Prostate gland (tissue), 2 donors: ENCODE results near the gene PTPRCAP. TPM values are rescaled to one million over a fixed set of nuclear protein-coding genes. Genes with fewer than 3 reads are reported as not detected.

Source experiments
- DNase-seq: peaks from one replicate; pipeline ENCODE4 v3.0.0-alpha.2; 2019; ENCODE audit warnings: low spot score
- H3K27ac ChIP-seq, 2 donors: fragments of 200-600 bp; sonication (generic); 2 replicates each; pipeline ENCODE4 v1.5.1; 2017 to 2019
- H3K27me3 ChIP-seq: fragments of 200-600 bp; sonication (generic); replicated peaks from 2 replicates; pipeline ENCODE4 v1.5.1; 2019; ENCODE audit not compliant: insufficient read depth
- H3K36me3 ChIP-seq, 2 donors: fragments of 200-600 bp; sonication (generic); 1 replicate in 1 of 2; 2 replicates in 1 of 2; pipeline versions ENCODE4 v1.5.1 to v1.8.1; 2017 to 2019
- H3K4me1 ChIP-seq: fragments of 200-600 bp; sonication (generic); replicated peaks from 2 replicates; pipeline ENCODE4 v1.5.1; 2019
- H3K4me3 ChIP-seq, 2 donors: fragments of 200-600 bp; sonication (generic); 2 replicates each; pipeline ENCODE4 v1.5.1; 2017 to 2019
- H3K9me3 ChIP-seq: fragments of 200-600 bp; sonication (generic); 2 replicates; pipeline ENCODE4 v1.5.1; 2017
- CTCF ChIP-seq, 4 experiments: fragments of 200-600 bp in 2 of 4; fragments of 450-650 bp in 2 of 4; sonication (generic) in 2 of 4; IDR thresholded peaks; 1 replicate in 3 of 4; 2 replicates in 1 of 4; pipeline ENCODE4 v1.5.1; 2016 to 2019; ENCODE audit warnings: antibody characterized with exemption in 4 of 4, mild to moderate bottlenecking in 2 of 4, moderate library complexity in 2 of 4
- POLR2A ChIP-seq: fragments of 450-650 bp; IDR thresholded peaks from one replicate; pipeline ENCODE4 v1.6.1; 2016; ENCODE audit warnings: antibody characterized with exemption, mild to moderate bottlenecking
- POLR2AphosphoS5 ChIP-seq: sonication (generic); formaldehyde crosslinking; IDR thresholded peaks from one replicate; pipeline ENCODE4 v1.6.1; 2017; ENCODE audit warnings: antibody characterized with exemption
- WGBS: methylation state at CpG from one replicate; pipeline ENCODE4 v1.1.5; 2018; 5-methylcytosine and 5-hydroxymethylcytosine counted together
- intact Hi-C: fragments of 100-400 bp; cut with DNase I; formaldehyde crosslinking; loops from one replicate; pipeline ENCODE4 v1.14.2; 2022
- total RNA-seq, 2 donors: library from RNA; depleted of rRNA; stranded (reverse); fragments of >200 nt; gene quantifications; one replicate each; pipeline ENCODE4 v1.1.0, GENCODE V29; 2016

PTPRCAP gene
- total RNA-seq, 2 donors from 2014 or later: 2.9 to 5.9 TPM

- intact Hi-C loops: no loop called here
These were observed 4.7 kb downstream of the PTPRCAP start for GRCh38 chr11:67432655-67433349.

GRCh38 chr11:67431346-67432249 lies 5.9 kb downstream of the PTPRCAP start:
- TF ChIP-seq POLR2A (no peak), CTCF (IDR thresholded peaks at IDR 0.05) (no peak), POLR2AphosphoS5 (no peak)
- peaks cover 10% of the 10 kb centered on the region for H3K4me1 ChIP-seq
- no peaks in the 10 kb centered on the region for H3K9me3 ChIP-seq
- peaks cover 12 to 16% of the 10 kb centered on the region in 2 donors for H3K36me3 ChIP-seq
- intact Hi-C loops: no loop called here
- DNase-seq: no peak
- H3K4me3 ChIP-seq: no peak overlapping the region
- WGBS: 93% methylated on average over 24 of the region's 24 CpGs
- no peak overlapping the region for H3K27ac ChIP-seq
- H3K27me3 ChIP-seq: no peaks in the 10 kb centered on the region

More at GRCh38 chr11:67432655-67433349, 4.7 kb downstream of the PTPRCAP start:
- WGBS: 89% methylated on average over 18 of the region's 22 CpGs
- no peaks in the 10 kb centered on the region for H3K9me3 ChIP-seq
- H3K4me3 ChIP-seq: no peak overlapping the region
- no peak for DNase-seq
- peaks cover 10% of the 10 kb centered on the region for H3K4me1 ChIP-seq
- no peaks in the 10 kb centered on the region for H3K27me3 ChIP-seq
- H3K27ac ChIP-seq: no peak overlapping the region
- TF ChIP-seq POLR2AphosphoS5: no peak
- H3K36me3 ChIP-seq: peaks cover 12 to 16% of the 10 kb centered on the region in 2 donors

DNA sequence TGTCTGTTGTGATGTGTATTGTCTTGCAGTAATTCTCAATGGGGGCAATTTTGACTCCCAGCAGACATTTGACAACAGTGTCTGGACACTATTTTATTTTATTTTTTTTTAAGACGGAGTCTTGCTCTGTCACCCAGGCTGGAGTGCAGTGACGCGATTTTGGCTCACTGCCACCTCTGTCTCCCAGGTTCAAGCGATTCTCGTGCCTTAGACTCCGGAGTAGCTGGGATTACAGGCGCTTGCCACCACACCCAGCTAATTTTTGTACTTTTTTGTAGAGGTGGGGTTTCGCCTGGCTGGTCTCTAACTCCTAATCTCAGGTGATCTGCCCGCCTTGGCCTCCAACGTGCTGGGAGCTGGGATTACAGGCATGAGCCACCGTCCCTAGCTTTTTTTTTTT lies 7.8 kb downstream of the PTPRCAP start:
- TF ChIP-seq POLR2AphosphoS5 (no peak), CTCF (IDR thresholded peaks at IDR 0.05) (no peak), POLR2A (no peak)
- peak overlapping the region in 1 of 2 donors; percentile 86 for H3K4me3 ChIP-seq
- H3K36me3 ChIP-seq: peaks cover 7 to 9% of the 10 kb centered on the region in 2 donors
- H3K9me3 ChIP-seq: no peaks in the 10 kb centered on the region
- intact Hi-C loops: no loop called here
- H3K27ac ChIP-seq: peak overlapping the region in 1 of 2 donors; percentile 88
- H3K27me3 ChIP-seq: no peaks in the 10 kb centered on the region
- H3K4me1 ChIP-seq: peaks cover 10% of the 10 kb centered on the region
- no peak for DNase-seq
- WGBS: 69% methylated on average over 11 of the region's 11 CpGs

- intact Hi-C loops: no loop called here
- Histone ChIP-seq H3K36me3 (peaks cover 1 to 9% of the 10 kb centered on the region in 2 donors), H3K27me3 (no peaks in the 10 kb centered on the region), H3K4me1 (peaks cover 10% of the 10 kb centered on the region), H3K4me3 (peak overlapping the region; percentile 77 to 86), H3K9me3 (no peaks in the 10 kb centered on the region), H3K27ac (peak overlapping the region; percentile 86 to 88)
- no peak for DNase-seq
- TF ChIP-seq POLR2AphosphoS5 (no peak), CTCF (IDR thresholded peaks at IDR 0.05) (no peak), POLR2A (no peak)
- WGBS: 41% methylated on average over 12 of the region's 12 CpGs
These were observed 8.3 kb downstream of the PTPRCAP start for GRCh38 chr11:67429038-67429668.
